Ishikawa (cell line): ENCODE results near the gene SLC35E3.

ENCODE experiments used
- CEBPB ChIP-seq: IDR thresholded peaks from 2 replicates; pipeline ENCODE4 v1.6.1; 2012
- CREB1 ChIP-seq: IDR thresholded peaks from 2 replicates; pipeline ENCODE4 v1.6.1; 2012; ENCODE audit warnings: low read depth
- EGR1 ChIP-seq: IDR thresholded peaks from 2 replicates; pipeline ENCODE4 v1.6.1; 2012
- EP300 ChIP-seq: IDR thresholded peaks from 2 replicates; pipeline ENCODE4 v1.6.1; 2012; ENCODE audit warnings: borderline replicate concordance
- FOXM1 ChIP-seq: IDR thresholded peaks from 2 replicates; pipeline ENCODE4 v1.6.1; 2012; ENCODE audit warnings: low read depth, borderline replicate concordance
- NFIC ChIP-seq: IDR thresholded peaks from 2 replicates; pipeline ENCODE4 v1.6.1; 2012
- RAD21 ChIP-seq: IDR thresholded peaks from 2 replicates; pipeline ENCODE4 v1.6.1; 2012; ENCODE audit warnings: low read depth
- TAF1 ChIP-seq: IDR thresholded peaks from 2 replicates; pipeline ENCODE4 v1.6.1; 2012; ENCODE audit warnings: low read depth, mild to moderate bottlenecking
- TCF12 ChIP-seq: IDR thresholded peaks from 2 replicates; pipeline ENCODE4 v1.6.1; 2012; ENCODE audit warnings: low read depth
- TEAD4 ChIP-seq: IDR thresholded peaks from 2 replicates; pipeline ENCODE4 v1.6.1; 2012
- YY1 ChIP-seq: IDR thresholded peaks from 2 replicates; pipeline ENCODE4 v1.6.1; 2012; ENCODE audit warnings: low read depth
- ZBTB7A ChIP-seq: IDR thresholded peaks from 2 replicates; pipeline ENCODE4 v1.6.1; 2012; ENCODE audit warnings: low read depth
- TF ChIP-seq, protein P1 (sequence below): IDR thresholded peaks from 2 replicates; pipeline ENCODE4 v1.6.1; 2012; ENCODE audit warnings: low read depth, mild to moderate bottlenecking
- TF ChIP-seq, protein P2 (sequence below): IDR thresholded peaks from 2 replicates; pipeline ENCODE4 v1.6.1; 2012
- TF ChIP-seq, protein P3 (sequence below): IDR thresholded peaks from 2 replicates; pipeline ENCODE4 v1.6.1; 2012

Gene SLC35E3

DNA sequence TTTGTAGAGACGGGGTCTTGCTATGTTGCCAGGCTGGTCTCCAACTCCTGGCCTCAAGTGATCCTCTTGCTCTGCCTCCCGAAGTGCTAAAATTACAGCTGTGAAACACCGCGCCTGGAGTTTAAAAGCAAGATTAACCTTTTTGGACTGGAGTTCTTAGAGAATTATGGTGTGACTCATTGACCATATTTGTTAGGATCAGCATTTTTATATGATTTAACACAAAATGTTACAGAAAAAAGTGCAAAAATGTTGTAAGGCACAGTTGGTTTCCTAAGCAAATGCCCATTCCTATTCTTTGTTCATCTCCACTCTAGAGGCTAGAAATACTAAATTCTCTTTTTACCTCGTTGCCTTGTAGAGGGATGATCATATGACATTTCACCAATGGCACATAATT lies 27.6 kb downstream of the SLC35E3 start:
- no peak for TF ChIP-seq EGR1
- no peak for TF ChIP-seq CEBPB
- no peak for TF ChIP-seq EP300
- no peak for TF ChIP-seq YY1
- TF ChIP-seq TCF12, result no peak
- TF ChIP-seq NFIC, result no peak
- no peak for TF ChIP-seq FOXM1
- no peak for TF ChIP-seq TEAD4
- no peak for TF ChIP-seq TAF1
- TF ChIP-seq, protein P1, sequence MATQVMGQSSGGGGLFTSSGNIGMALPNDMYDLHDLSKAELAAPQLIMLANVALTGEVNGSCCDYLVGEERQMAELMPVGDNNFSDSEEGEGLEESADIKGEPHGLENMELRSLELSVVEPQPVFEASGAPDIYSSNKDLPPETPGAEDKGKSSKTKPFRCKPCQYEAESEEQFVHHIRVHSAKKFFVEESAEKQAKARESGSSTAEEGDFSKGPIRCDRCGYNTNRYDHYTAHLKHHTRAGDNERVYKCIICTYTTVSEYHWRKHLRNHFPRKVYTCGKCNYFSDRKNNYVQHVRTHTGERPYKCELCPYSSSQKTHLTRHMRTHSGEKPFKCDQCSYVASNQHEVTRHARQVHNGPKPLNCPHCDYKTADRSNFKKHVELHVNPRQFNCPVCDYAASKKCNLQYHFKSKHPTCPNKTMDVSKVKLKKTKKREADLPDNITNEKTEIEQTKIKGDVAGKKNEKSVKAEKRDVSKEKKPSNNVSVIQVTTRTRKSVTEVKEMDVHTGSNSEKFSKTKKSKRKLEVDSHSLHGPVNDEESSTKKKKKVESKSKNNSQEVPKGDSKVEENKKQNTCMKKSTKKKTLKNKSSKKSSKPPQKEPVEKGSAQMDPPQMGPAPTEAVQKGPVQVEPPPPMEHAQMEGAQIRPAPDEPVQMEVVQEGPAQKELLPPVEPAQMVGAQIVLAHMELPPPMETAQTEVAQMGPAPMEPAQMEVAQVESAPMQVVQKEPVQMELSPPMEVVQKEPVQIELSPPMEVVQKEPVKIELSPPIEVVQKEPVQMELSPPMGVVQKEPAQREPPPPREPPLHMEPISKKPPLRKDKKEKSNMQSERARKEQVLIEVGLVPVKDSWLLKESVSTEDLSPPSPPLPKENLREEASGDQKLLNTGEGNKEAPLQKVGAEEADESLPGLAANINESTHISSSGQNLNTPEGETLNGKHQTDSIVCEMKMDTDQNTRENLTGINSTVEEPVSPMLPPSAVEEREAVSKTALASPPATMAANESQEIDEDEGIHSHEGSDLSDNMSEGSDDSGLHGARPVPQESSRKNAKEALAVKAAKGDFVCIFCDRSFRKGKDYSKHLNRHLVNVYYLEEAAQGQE, result no peak
- no peak for TF ChIP-seq CREB1
- no peak for TF ChIP-seq RAD21
- TF ChIP-seq, protein P2, sequence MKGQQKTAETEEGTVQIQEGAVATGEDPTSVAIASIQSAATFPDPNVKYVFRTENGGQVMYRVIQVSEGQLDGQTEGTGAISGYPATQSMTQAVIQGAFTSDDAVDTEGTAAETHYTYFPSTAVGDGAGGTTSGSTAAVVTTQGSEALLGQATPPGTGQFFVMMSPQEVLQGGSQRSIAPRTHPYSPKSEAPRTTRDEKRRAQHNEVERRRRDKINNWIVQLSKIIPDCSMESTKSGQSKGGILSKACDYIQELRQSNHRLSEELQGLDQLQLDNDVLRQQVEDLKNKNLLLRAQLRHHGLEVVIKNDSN, result no peak
- no peak for TF ChIP-seq ZBTB7A
- TF ChIP-seq, protein P3, sequence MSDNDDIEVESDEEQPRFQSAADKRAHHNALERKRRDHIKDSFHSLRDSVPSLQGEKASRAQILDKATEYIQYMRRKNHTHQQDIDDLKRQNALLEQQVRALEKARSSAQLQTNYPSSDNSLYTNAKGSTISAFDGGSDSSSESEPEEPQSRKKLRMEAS, result no peak

DNA sequence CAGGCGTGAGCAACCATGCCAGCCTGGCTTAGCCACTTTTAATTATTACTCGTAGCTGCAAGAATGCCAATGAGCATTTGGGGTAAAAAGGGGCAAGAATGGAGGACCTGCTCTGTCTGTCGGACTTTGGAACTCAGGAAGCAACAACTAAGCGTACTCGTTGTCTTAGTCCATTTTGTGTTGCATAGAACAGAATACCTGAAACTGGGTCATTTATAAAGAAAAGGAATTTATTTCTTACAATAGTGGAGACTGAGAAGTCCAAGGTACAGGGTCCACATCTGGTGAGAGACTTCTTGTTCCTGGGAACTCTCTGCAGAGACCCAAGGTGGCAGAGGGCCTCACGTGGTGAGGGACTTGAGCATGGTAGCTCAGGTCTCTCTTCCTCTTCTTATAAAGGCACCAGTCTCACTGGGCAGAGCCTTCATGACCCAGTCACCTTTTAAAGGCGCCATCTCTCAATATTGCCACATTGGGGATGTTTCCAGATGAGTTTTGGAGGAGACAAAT lies 29.2 kb downstream of the SLC35E3 start:
- TF ChIP-seq TEAD4 (no peak), YY1 (no peak), TAF1 (no peak), EP300 (no peak), NFIC (no peak), FOXM1 (no peak), CREB1 (no peak), ZBTB7A (no peak), RAD21 (no peak), CEBPB (no peak)
- TF ChIP-seq, protein P2, result no peak
- TF ChIP-seq, protein P1, result no peak
- TF ChIP-seq, protein P3, result no peak

DNA sequence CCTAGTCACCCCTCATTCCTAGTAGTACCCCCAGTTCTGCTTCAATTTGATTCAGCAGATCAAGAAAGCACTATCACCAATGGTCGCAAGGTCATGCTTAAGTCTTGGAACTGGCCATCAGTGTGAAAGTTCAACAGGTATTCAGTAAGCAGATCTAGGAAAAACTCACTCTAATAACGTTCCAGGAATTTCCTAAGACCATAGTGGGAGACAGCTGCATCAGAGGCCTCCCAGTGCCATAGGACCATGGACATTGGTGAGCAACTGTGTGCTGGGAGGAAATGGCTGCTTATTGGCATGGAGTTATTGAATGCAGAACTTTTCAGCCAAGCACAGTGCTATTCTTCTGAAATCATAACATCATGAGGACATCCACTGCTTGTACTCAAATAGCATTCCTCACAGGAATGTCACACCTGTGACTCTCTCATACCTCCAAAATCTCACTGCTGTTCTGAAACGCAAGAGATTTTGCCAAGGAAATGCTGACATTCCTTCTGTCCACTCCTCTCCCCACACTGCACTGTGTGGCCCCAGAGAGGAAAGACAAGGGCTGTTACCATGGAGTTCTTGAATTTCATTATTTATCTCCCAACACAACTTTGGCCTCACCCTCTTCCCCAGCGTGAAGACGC lies 31.1 kb downstream of the SLC35E3 start:
- no peak for TF ChIP-seq CEBPB
- TF ChIP-seq, protein P3, result no peak
- no peak for TF ChIP-seq CREB1
- no peak for TF ChIP-seq TCF12
- TF ChIP-seq ZBTB7A, result no peak
- TF ChIP-seq, protein P2, result no peak
- TF ChIP-seq, protein P1, result no peak
- no peak for TF ChIP-seq NFIC
- TF ChIP-seq EP300, result no peak
- TF ChIP-seq TAF1, result no peak
- no peak for TF ChIP-seq FOXM1
- no peak for TF ChIP-seq EGR1
- TF ChIP-seq TEAD4, result no peak

DNA sequence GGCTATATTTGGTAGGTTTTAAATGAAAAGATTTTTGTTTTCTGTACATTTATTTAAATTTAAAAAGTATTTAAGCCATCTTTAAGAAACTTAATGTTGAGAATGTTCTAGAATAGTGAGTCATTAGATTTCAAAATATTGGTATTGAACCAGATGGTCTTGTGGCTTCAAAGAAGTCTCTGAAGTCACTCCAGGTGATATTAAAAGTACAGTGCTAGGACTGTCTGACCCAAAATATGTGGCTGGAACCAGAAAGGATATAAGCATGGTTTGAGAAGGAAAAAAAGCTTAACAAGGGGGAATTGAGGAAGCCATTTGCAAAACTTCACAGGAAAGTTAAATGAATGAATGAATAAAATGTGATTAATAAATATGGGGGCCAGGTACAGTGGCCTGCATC lies 33.3 kb downstream of the SLC35E3 start:
- TF ChIP-seq, protein P2, result no peak
- TF ChIP-seq, protein P1, result no peak
- TF ChIP-seq CREB1 (no peak), CEBPB (no peak), EGR1 (no peak), TEAD4 (no peak), NFIC (no peak), RAD21 (no peak), EP300 (no peak), YY1 (no peak), TAF1 (no peak), FOXM1 (no peak), TCF12 (no peak), ZBTB7A (no peak)
- TF ChIP-seq, protein P3, result no peak
